Stomach (tissue), 9 donors: ENCODE measurements around the gene SPAG9. TPM values are rescaled to one million over a fixed set of nuclear protein-coding genes. Genes with fewer than 3 reads are reported as not detected.
A peak's percentile ranks its signal among the peaks of the same experiment; 100 is the strongest.

Experiments used
- DNase-seq, 2 donors: peaks; one replicate each; pipeline versions ENCODE4 v3.0.0 to v3.0.0-alpha.2; 2013 to 2019
- H3K27ac ChIP-seq, 5 donors: fragments of 200-600 bp in 4 of 5; sonication (generic) in 4 of 5; one replicate each; pipeline ENCODE4 v1.5.1; 2013 to 2019; ENCODE audit warnings: mild to moderate bottlenecking in 1 of 5, moderate library complexity in 1 of 5
- H3K27me3 ChIP-seq, 3 donors: fragments of 200-600 bp; sonication (generic); one replicate each; pipeline ENCODE4 v1.5.1; 2017 to 2019; ENCODE audit warnings: mixed run types in 1 of 3
- H3K36me3 ChIP-seq, 4 donors: fragments of 200-600 bp; sonication (generic); 1 replicate in 3 of 4; 2 replicates in 1 of 4; pipeline ENCODE4 v1.5.1; 2016 to 2019
- H3K4me1 ChIP-seq, 4 donors: fragments of 200-600 bp; sonication (generic); one replicate each; pipeline ENCODE4 v1.5.1; 2016 to 2019
- H3K4me3 ChIP-seq, 4 donors: fragments of 200-600 bp; sonication (generic) in 3 of 4; one replicate each; pipeline ENCODE4 v1.5.1; 2016 to 2019; ENCODE audit warnings: mild to moderate bottlenecking in 1 of 4
- H3K9me3 ChIP-seq, 4 donors: fragments of 200-600 bp; sonication (generic); one replicate each; pipeline ENCODE4 v1.5.1; 2016 to 2019
- EP300 ChIP-seq: sonication (generic); formaldehyde crosslinking; IDR thresholded peaks from one replicate; pipeline ENCODE4 v1.6.1; 2017; ENCODE audit warnings: antibody characterized with exemption
- POLR2A ChIP-seq, 4 donors: fragments of 450-650 bp; IDR thresholded peaks; one replicate each; pipeline ENCODE4 v1.6.1; 2016; ENCODE audit warnings: antibody characterized with exemption in 4 of 4, control low read depth in 2 of 4, mild to moderate bottlenecking in 1 of 4, moderate library complexity in 1 of 4
- POLR2AphosphoS5 ChIP-seq, 3 donors: sonication (generic); formaldehyde crosslinking; IDR thresholded peaks; one replicate each; pipeline ENCODE4 v1.6.1; 2016; ENCODE audit warnings: antibody characterized with exemption in 3 of 3
- WGBS, 5 donors: extraction: QIAGEN DNeasy Blood & Tissue Kit in 3 of 5; methylation state at CpG; one replicate each; pipeline versions ENCODE4 v1.1.5 to v1.1.7; 2013 to 2018; 5-methylcytosine and 5-hydroxymethylcytosine counted together
- intact Hi-C: fragments of 100-400 bp; cut with DNase I; formaldehyde crosslinking; loops from one replicate; pipeline ENCODE4 v1.15.1; 2023; ENCODE audit warnings: low total_unique reads
- polyA plus RNA-seq, 3 donors: library from polyadenylated mRNA; stranded (reverse); fragments of 200-250 nt; gene quantifications; one replicate each; pipeline ENCODE4 v1.2.3, GENCODE V29; 2013
- total RNA-seq, 5 donors: library from RNA; depleted of rRNA; stranded (reverse); fragments of >200 nt; gene quantifications; one replicate each; pipeline versions ENCODE4 v1.1.0 to v1.2.3, GENCODE V29; 2014 to 2016
- TF ChIP-seq, protein P1 (sequence below), 7 experiments: fragments of 450-650 bp in 4 of 7; fragments of 200-600 bp in 3 of 7; sonication (generic) in 3 of 7; IDR thresholded peaks; one replicate each; pipeline ENCODE4 v1.5.1; 2016 to 2019; ENCODE audit warnings: antibody characterized with exemption in 7 of 7, control low read depth in 2 of 7, mild to moderate bottlenecking in 1 of 7
- donor health status: healthy with polysubstance abuse.
- donor health status: Bipolar disorder and iron deficiency.
- donor health status: healthy.

The SPAG9 gene
- total and polyA plus RNA-seq, 8 donors: 10.2 to 209 (median 56.5) TPM

DNA sequence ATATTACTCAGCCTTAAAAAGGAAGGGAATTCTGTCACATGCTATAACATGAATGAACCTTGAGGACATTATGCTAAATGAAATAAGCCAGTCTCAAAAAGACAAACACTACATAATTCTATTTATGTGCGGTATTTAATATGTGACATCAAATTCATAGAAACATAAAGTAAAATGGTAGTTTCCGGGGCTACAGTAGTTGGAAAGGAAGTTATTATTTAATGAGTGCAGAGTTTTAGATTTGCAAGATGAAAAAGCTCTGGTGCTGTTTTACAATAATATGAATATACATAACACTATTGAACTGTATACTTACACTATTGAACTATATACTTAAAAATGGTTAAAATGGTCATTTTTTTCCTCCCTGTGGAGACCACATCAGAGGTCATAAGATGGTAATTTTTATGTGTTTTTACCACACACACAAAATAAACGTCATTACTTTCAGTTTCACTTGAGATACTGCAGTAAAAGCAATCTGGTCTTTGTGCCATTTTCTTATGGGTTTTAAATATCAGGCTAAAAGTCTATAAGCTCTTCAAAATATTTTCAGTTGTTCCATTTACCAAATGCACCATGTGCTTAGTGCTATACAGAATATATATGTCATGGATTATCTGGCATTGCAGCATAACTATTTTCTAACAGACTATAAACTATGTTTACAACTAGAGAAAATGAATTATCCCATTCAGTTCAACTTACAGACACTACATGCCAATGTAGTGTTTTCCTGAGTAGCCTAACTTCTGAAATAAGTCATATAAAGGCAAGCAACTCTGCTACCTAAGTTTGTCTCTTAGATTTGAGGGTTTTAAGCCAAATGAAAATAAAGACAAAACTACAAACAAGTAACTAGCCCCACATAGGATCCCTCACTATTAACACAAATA is 90.9 kb downstream of the SPAG9 start:
- Histone ChIP-seq H3K9me3 (no peaks in the 10 kb centered on the region), H3K27ac (peak overlapping the region in 4 of 5 donors; percentile 18 to 58 (median 46)), H3K4me3 (peak overlapping the region in 2 of 4 donors; percentile 6 to 11), H3K27me3 (no peaks in the 10 kb centered on the region), H3K4me1 (peaks cover 0 to 20% (median 9%) of the 10 kb centered on the region in 4 donors), H3K36me3 (peaks cover 0 to 15% (median 7%) of the 10 kb centered on the region in 4 donors)
- intact Hi-C loops: no loop called here
- TF ChIP-seq POLR2A (IDR thresholded peaks at IDR 0.05): no peak
- TF ChIP-seq POLR2AphosphoS5 (IDR thresholded peaks at IDR 0.05): no peak
- TF ChIP-seq, protein P1, sequence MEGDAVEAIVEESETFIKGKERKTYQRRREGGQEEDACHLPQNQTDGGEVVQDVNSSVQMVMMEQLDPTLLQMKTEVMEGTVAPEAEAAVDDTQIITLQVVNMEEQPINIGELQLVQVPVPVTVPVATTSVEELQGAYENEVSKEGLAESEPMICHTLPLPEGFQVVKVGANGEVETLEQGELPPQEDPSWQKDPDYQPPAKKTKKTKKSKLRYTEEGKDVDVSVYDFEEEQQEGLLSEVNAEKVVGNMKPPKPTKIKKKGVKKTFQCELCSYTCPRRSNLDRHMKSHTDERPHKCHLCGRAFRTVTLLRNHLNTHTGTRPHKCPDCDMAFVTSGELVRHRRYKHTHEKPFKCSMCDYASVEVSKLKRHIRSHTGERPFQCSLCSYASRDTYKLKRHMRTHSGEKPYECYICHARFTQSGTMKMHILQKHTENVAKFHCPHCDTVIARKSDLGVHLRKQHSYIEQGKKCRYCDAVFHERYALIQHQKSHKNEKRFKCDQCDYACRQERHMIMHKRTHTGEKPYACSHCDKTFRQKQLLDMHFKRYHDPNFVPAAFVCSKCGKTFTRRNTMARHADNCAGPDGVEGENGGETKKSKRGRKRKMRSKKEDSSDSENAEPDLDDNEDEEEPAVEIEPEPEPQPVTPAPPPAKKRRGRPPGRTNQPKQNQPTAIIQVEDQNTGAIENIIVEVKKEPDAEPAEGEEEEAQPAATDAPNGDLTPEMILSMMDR (IDR thresholded peaks at IDR 0.05): no peak
- TF ChIP-seq EP300: no peak
- DNase-seq: peak in 1 of 2 donors; percentile 53
- 40 to 49% (median 45%) methylated on average over 3 of the region's 3 CpGs for WGBS, 5 donors

DNA sequence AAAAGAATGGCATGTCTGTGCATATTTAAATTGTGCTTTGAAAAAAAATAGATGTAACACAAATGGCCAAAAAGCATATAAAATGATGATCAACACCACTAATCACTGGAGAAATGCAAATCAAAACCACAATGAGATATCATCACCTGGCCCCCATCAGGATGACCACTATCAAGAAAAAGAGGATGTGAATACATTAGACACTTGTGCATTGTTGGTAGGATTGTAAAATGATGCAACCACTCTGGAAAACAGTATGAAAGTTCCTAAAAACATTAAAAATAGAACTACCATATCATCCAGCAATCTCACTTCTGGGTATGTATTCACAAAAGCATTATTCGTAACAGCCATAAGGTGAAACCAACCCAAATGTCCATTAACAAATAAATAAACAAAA is 91.5 kb downstream of the SPAG9 start:
- Histone ChIP-seq H3K36me3 (peaks cover 0 to 15% (median 7%) of the 10 kb centered on the region in 4 donors), H3K27ac (peak overlapping the region in 4 of 5 donors; percentile 18 to 58 (median 46)), H3K4me1 (peaks cover 0 to 20% (median 9%) of the 10 kb centered on the region in 4 donors), H3K27me3 (no peaks in the 10 kb centered on the region), H3K4me3 (no peak overlapping the region), H3K9me3 (no peaks in the 10 kb centered on the region)
- no peak for TF ChIP-seq POLR2A (IDR thresholded peaks at IDR 0.05)
- TF ChIP-seq EP300: no peak
- TF ChIP-seq, protein P1 (IDR thresholded peaks at IDR 0.05): no peak
- no peak for TF ChIP-seq POLR2AphosphoS5 (IDR thresholded peaks at IDR 0.05)
- no peak for DNase-seq
- 82 to 90% (median 86%) methylated on average over 1 of the region's 1 CpG for WGBS, 5 donors
- intact Hi-C loops: no loop called here

DNA sequence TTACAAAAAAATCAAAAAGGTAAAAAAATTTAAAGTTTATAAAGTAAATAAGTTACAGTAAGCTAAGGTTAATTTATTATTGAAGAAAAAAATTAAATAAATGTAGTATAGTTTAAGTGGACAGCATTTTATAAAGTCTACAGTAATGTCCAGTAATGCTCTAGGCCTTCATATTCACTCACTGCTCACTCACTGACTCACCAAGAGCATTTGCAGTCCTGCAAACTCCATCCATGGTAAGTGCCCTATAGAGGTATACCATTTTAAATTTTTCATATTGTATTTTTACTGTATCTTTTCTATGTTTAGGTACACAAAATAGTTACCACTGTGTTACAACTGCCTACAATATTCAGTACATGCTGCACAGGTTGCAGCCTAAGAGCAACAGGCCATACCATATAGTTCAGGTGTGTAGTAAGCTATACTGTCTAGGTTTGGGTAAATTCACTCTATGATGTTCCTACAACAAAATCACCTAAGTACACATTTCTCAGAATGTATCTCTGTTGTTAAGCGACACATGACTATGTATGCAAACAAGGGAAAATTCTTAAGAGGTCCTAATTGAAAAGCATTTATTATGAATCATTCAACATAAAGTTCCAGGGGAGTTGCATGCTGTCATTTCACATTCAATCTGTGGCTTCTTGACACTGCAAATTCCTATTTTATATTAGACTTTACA is 92.3 kb downstream of the SPAG9 start:
- peaks cover 0 to 20% (median 9%) of the 10 kb centered on the region in 4 donors for H3K4me1 ChIP-seq
- no peaks in the 10 kb centered on the region for H3K9me3 ChIP-seq
- H3K27me3 ChIP-seq: no peaks in the 10 kb centered on the region
- DNase-seq: no peak
- no peak overlapping the region for H3K4me3 ChIP-seq
- intact Hi-C loops: no loop called here
- H3K36me3 ChIP-seq: peaks cover 0 to 17% (median 7%) of the 10 kb centered on the region in 4 donors
- H3K27ac ChIP-seq: no peak overlapping the region
- 90 to 95% (median 91%) methylated on average over 1 of the region's 1 CpG for whole genome bisulfite sequencing, 5 donors
- TF ChIP-seq POLR2A (IDR thresholded peaks at IDR 0.05) (no peak), EP300 (no peak), POLR2AphosphoS5 (IDR thresholded peaks at IDR 0.05) (no peak)
- TF ChIP-seq, protein P1 (IDR thresholded peaks at IDR 0.05): no peak

DNA sequence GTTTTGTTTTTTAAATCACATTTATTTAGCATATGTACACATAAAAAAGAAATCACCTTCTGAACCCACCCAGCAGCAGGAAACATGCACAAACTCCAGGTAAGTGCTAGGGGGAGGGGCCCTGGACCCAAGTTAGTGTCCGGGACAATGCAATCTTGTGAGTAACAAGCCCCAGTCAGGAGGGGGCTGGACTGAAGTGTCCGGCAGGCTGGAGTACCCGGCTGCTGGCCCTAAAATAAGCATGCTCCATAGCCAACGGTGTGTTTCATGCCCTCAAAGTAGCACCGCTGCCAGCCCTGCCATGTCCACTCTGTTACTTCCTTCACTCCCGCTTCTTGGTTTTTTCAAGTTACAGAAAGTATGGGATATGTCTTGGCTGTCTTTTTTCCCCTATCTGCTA is 102.1 kb downstream of the SPAG9 start:
- WGBS, 5 donors: 88 to 94% (median 91%) methylated on average over 6 of the region's 6 CpGs
- DNase-seq: no peak
- Histone ChIP-seq H3K27ac (no peak overlapping the region), H3K36me3 (peaks cover 29 to 76% (median 69%) of the 10 kb centered on the region in 4 donors), H3K4me1 (peaks cover 0 to 8% (median 0%) of the 10 kb centered on the region in 4 donors), H3K27me3 (no peaks in the 10 kb centered on the region), H3K4me3 (no peak overlapping the region), H3K9me3 (no peaks in the 10 kb centered on the region)
- intact Hi-C loops: no loop called here
- TF ChIP-seq POLR2AphosphoS5 (IDR thresholded peaks at IDR 0.05) (no peak), EP300 (no peak), POLR2A (IDR thresholded peaks at IDR 0.05) (no peak)
- TF ChIP-seq, protein P1 (IDR thresholded peaks at IDR 0.05): no peak
